SK-N-SH (cell line): ENCODE measurements around the gene CIBAR2. TPM values are rescaled to one million over a fixed set of nuclear protein-coding genes. Genes with fewer than 3 reads are reported as not detected.
A peak's percentile ranks its signal among the peaks of the same experiment; 100 is the strongest.

Experiments
- CTCF ChIA-PET: fragments of 300-600, 350-600 bp; formaldehyde crosslinking; extraction: SDS; loops from one replicate; lab custom pipeline; 2021; lab: Yijun Ruan, JAX
- POLR2A ChIA-PET: fragments of 350-600 bp; sonication (Branson Sonifier 250); formaldehyde crosslinking; extraction: SDS; loops from one replicate; lab custom pipeline; 2020; ENCODE audit warnings: antibody characterized with exemption, inconsistent platforms; lab: Yijun Ruan, JAX
- DNase-seq: peaks from one replicate; pipeline ENCODE4 v3.0.0; 2012
- H2AFZ ChIP-seq: fragments of 200-600 bp; sonication (generic); 2 replicates; pipeline ENCODE4 v1.8.1; 2016; ENCODE audit warnings: antibody characterized with exemption, mild to moderate bottlenecking, low read depth
- H3F3A ChIP-seq: fragments of 200-600 bp; sonication (generic); replicated peaks from 2 replicates; pipeline ENCODE3; 2016; ENCODE audit warnings: antibody characterized with exemption, mild to moderate bottlenecking; ENCODE audit not compliant: insufficient read depth
- H3K27ac ChIP-seq, 2 experiments: fragments of 200-500 bp in 1 of 2; fragments of 200-600 bp in 1 of 2; sonication (Bioruptor generic) in 1 of 2; sonication (generic), shearing (Covaris generic) in 1 of 2; 2 replicates each; pipeline versions ENCODE4 v1.5.1 to v1.6.1; 2014 to 2016; ENCODE audit warnings: low read depth in 2 of 2, inconsistent platforms in 1 of 2, low read length in 1 of 2, mild to moderate bottlenecking in 1 of 2, mixed read lengths in 1 of 2
- H3K27me3 ChIP-seq: fragments of 200-600 bp; sonication (generic), shearing (Covaris generic); 2 replicates; pipeline ENCODE4 v1.6.1; 2016; ENCODE audit warnings: mixed run types; ENCODE audit not compliant: insufficient read depth
- H3K36me3 ChIP-seq, 2 experiments: fragments of 200-500 bp in 1 of 2; fragments of 200-600 bp in 1 of 2; sonication (Bioruptor generic) in 1 of 2; sonication (generic) in 1 of 2; replicated peaks in 1 of 2; 2 replicates each; pipeline versions ENCODE3 to v1.5.1; 2014 to 2016; ENCODE audit warnings: low read length in 1 of 2, mild to moderate bottlenecking in 1 of 2; ENCODE audit not compliant: insufficient read depth in 2 of 2, control insufficient read depth in 1 of 2
- H3K4me1 ChIP-seq, 2 experiments: fragments of 200-500 bp in 1 of 2; fragments of 200-600 bp in 1 of 2; sonication (Bioruptor generic) in 1 of 2; sonication (generic), shearing (Covaris generic) in 1 of 2; 2 replicates each; pipeline versions ENCODE4 v1.5.1 to v1.6.1; 2014 to 2016; ENCODE audit warnings: low read depth in 1 of 2, low read length in 1 of 2, mixed run types in 1 of 2; ENCODE audit not compliant: insufficient read depth in 2 of 2, control insufficient read depth in 1 of 2
- H3K4me2 ChIP-seq: fragments of 200-600 bp; sonication (generic), shearing (Covaris generic); 2 replicates; pipeline ENCODE4 v1.6.1; 2017; ENCODE audit warnings: mixed run types
- H3K4me3 ChIP-seq, 2 experiments: fragments of 200-500 bp in 1 of 2; fragments of 200-600 bp in 1 of 2; sonication (Bioruptor generic) in 1 of 2; sonication (generic), shearing (Covaris generic) in 1 of 2; 2 replicates each; pipeline versions ENCODE4 v1.5.1 to v1.8.1; 2014 to 2016; ENCODE audit warnings: low read depth in 2 of 2, inconsistent platforms in 1 of 2, low read length in 1 of 2, mild to moderate bottlenecking in 1 of 2, mixed read lengths in 1 of 2, moderate library complexity in 1 of 2
- H3K79me2 ChIP-seq: fragments of 200-600 bp; sonication (generic); 2 replicates; pipeline ENCODE4 v1.8.1; 2017; ENCODE audit warnings: mild to moderate bottlenecking; ENCODE audit not compliant: insufficient read depth
- H3K9ac ChIP-seq: fragments of 200-600 bp; sonication (generic); 2 replicates; pipeline ENCODE4 v1.6.1; 2017; ENCODE audit warnings: mixed run types
- H3K9me2 ChIP-seq: fragments of 200-600 bp; sonication (generic); 2 replicates; pipeline ENCODE4 v1.6.1; 2017; ENCODE audit warnings: mixed run types
- H3K9me3 ChIP-seq: fragments of 200-600 bp; sonication (generic); 2 replicates; pipeline ENCODE4 v1.6.1; 2017; ENCODE audit warnings: mixed run types, mild to moderate bottlenecking, moderate library complexity
- H4K20me1 ChIP-seq: fragments of 200-600 bp; sonication (generic); 2 replicates; pipeline ENCODE4 v1.6.1; 2017; ENCODE audit warnings: mild to moderate bottlenecking, mixed run types; ENCODE audit not compliant: insufficient read depth
- EP300 ChIP-seq, 2 experiments: IDR thresholded peaks; 2 replicates each; pipeline versions ENCODE4 v1.4.0 to v1.6.1; 2012; ENCODE audit warnings: borderline replicate concordance in 1 of 2, low read depth in 1 of 2, low read length in 1 of 2
- EZH2phosphoT487 ChIP-seq: fragments of 200-600 bp; sonication (generic); IDR thresholded peaks from 2 replicates; pipeline ENCODE4 v1.6.1; 2017; ENCODE audit warnings: low read depth, mixed run types, mild to moderate bottlenecking, antibody characterized with exemption, moderate library complexity, borderline replicate concordance
- FOSL2 ChIP-seq: IDR thresholded peaks from 2 replicates; pipeline ENCODE4 v1.4.0; 2012; ENCODE audit warnings: low read depth, mild to moderate bottlenecking, moderate library complexity, borderline replicate concordance
- FOXJ3 ChIP-seq: sonication (generic); formaldehyde crosslinking; IDR thresholded peaks from 2 replicates; pipeline ENCODE4 v1.5.1; 2020; ENCODE audit warnings: mild to moderate bottlenecking, missing genetic modification reagents
- GABPA ChIP-seq: IDR thresholded peaks from 2 replicates; pipeline ENCODE4 v1.4.0; 2012; ENCODE audit warnings: low read depth, mild to moderate bottlenecking
- GATA2 ChIP-seq: sonication (generic); formaldehyde crosslinking; IDR thresholded peaks from 2 replicates; pipeline ENCODE4 v1.5.0; 2020; ENCODE audit warnings: mild to moderate bottlenecking, missing genetic modification reagents
- MEF2A ChIP-seq: IDR thresholded peaks from 2 replicates; pipeline ENCODE4 v1.4.0; 2012; ENCODE audit warnings: low read depth, borderline replicate concordance
- MXI1 ChIP-seq: IDR thresholded peaks from 2 replicates; pipeline ENCODE4 v1.6.1; 2012; ENCODE audit warnings: mild to moderate bottlenecking, low read depth, low read length, improper control_type of control experiment
- NRF1 ChIP-seq: IDR thresholded peaks from 2 replicates; pipeline ENCODE4 v1.6.1; 2012; ENCODE audit warnings: low read depth, mild to moderate bottlenecking, low read length
- POLR2AphosphoS5 ChIP-seq: IDR thresholded peaks from 2 replicates; pipeline ENCODE4 v1.6.1; 2012; ENCODE audit warnings: low read depth, low read length
- RAD21 ChIP-seq: IDR thresholded peaks from 2 replicates; pipeline ENCODE4 v1.6.1; 2012; ENCODE audit warnings: mild to moderate bottlenecking, low read length
- RCOR1 ChIP-seq: fragments of 150-350 bp; IDR thresholded peaks from 2 replicates; pipeline ENCODE4 v1.6.1; 2017; ENCODE audit warnings: antibody characterized with exemption, low read length
- REST ChIP-seq: IDR thresholded peaks from 2 replicates; pipeline ENCODE4 v1.6.1; 2012; ENCODE audit warnings: mild to moderate bottlenecking, low read depth, low read length, moderate library complexity
- RFX5 ChIP-seq: IDR thresholded peaks from 2 replicates; pipeline ENCODE4 v1.6.1; 2012; ENCODE audit warnings: mild to moderate bottlenecking, improper control_type of control experiment, low read length
- RXRA ChIP-seq: IDR thresholded peaks from 2 replicates; pipeline ENCODE4 v1.4.0; 2012; ENCODE audit warnings: low read depth, mild to moderate bottlenecking, borderline replicate concordance
- SIN3A ChIP-seq: IDR thresholded peaks from 2 replicates; pipeline ENCODE4 v1.6.1; 2012; ENCODE audit warnings: low read depth, mild to moderate bottlenecking, low read length, moderate library complexity, borderline replicate concordance
- SMC3 ChIP-seq: IDR thresholded peaks from 2 replicates; pipeline ENCODE4 v1.6.1; 2012; ENCODE audit warnings: low read depth, low read length, improper control_type of control experiment
- TAF1 ChIP-seq: IDR thresholded peaks from 2 replicates; pipeline ENCODE4 v1.6.1; 2012; ENCODE audit warnings: low read depth, mild to moderate bottlenecking, low read length, moderate library complexity, borderline replicate concordance
- TCF12 ChIP-seq: IDR thresholded peaks from 2 replicates; pipeline ENCODE4 v1.4.0; 2012
- USF1 ChIP-seq: IDR thresholded peaks from 2 replicates; pipeline ENCODE4 v1.4.0; 2012; ENCODE audit warnings: low read depth, borderline replicate concordance
- USF2 ChIP-seq: fragments of 150-350 bp; IDR thresholded peaks from 2 replicates; pipeline ENCODE4 v1.6.1; 2017; ENCODE audit warnings: antibody characterized with exemption, low read length, low read depth, borderline replicate concordance
- YY1 ChIP-seq: IDR thresholded peaks from 2 replicates; pipeline ENCODE4 v1.4.0; 2012; ENCODE audit warnings: low read depth, mild to moderate bottlenecking
- ZBTB33 ChIP-seq: IDR thresholded peaks from 2 replicates; pipeline ENCODE4 v1.4.0; 2012; ENCODE audit warnings: low read depth, borderline replicate concordance
- WGBS: methylation state at CpG from one replicate; pipeline ENCODE4 v1.1.6; 2017; ENCODE audit warnings: low lambda C conversion rate; 5-methylcytosine and 5-hydroxymethylcytosine counted together
- polyA plus RNA-seq, 3 experiments: library from polyadenylated mRNA; depleted of rRNA; stranded (reverse); fragments of >200 nt; gene quantifications; 2 replicates each; pipeline ENCODE4 v1.2.3, GENCODE V29; 2012

The CIBAR2 gene
- polyA plus RNA-seq, 1 of the 3 experiments (the other 2 are of a cell fraction), result 0.15 TPM

GRCh38 chr16:85090873-85091521 lies 21.3 kb downstream of the CIBAR2 start (continued):
- TF ChIP-seq REST (no peak), USF2 (no peak), MEF2A (no peak), RCOR1 (no peak), FOXJ3 (CRISPR knock-in tag) (no peak), FOSL2 (no peak), MXI1 (no peak), RAD21 (no peak)

- ChIA-PET POLR2A (no interaction called here), CTCF (interaction anchor here (1.2 to 2.6 kb wide), 3 partner anchors 15 to 119 kb away, joined by 3 to 12 read pairs (median 3); no protein-coding TSS in a partner anchor)
- TF ChIP-seq RCOR1 (no peak), ZBTB33 (no peak), NRF1 (no peak), YY1 (no peak), SMC3 (no peak), GABPA (no peak), USF1 (no peak), RFX5 (no peak), USF2 (no peak), POLR2AphosphoS5 (no peak), SIN3A (no peak), RXRA (no peak), EP300 (IDR thresholded peaks at IDR 0.05; ENCODE audit: borderline replicate concordance in 1 of 2, low read depth in 1 of 2, low read length in 1 of 2) (no peak), TCF12 (no peak), TAF1 (no peak), GATA2 (CRISPR knock-in tag) (no peak), EZH2phosphoT487 (no peak)
- H3K9ac ChIP-seq, result no peak overlapping the region
- no peaks in the 10 kb centered on the region for H3F3A ChIP-seq
- H3K79me2 ChIP-seq, result no peaks in the 10 kb centered on the region
- H3K27ac ChIP-seq, result no peak overlapping the region
- no peaks in the 10 kb centered on the region for H4K20me1 ChIP-seq
- H3K27me3 ChIP-seq, result no peaks in the 10 kb centered on the region
- no peaks in the 10 kb centered on the region for H3K9me2 ChIP-seq
- WGBS, result 81% methylated on average over 13 of the region's 13 CpGs
- no peaks in the 10 kb centered on the region for H3K9me3 ChIP-seq
- H2AFZ ChIP-seq, result no peak overlapping the region
- no peak overlapping the region for H3K4me3 ChIP-seq
- H3K36me3 ChIP-seq, result no peaks in the 10 kb centered on the region
- DNase-seq, result peak; percentile 48
- no peak overlapping the region for H3K4me2 ChIP-seq
- H3K4me1 ChIP-seq, result peaks cover 0 to 11% of the 10 kb centered on the region in 2 experiments; a peak in 1 of 4 replicates
Observed at GRCh38 chr16:85090181-85090580, 22.1 kb downstream of the CIBAR2 start.
